Spleen (tissue), 11 donors: ENCODE results near the gene FMN2. TPM values are rescaled to one million over a fixed set of nuclear protein-coding genes. Genes with fewer than 3 reads are reported as not detected.

ENCODE experiments used
- DNase-seq: peaks from one replicate; pipeline ENCODE4 v3.0.0-alpha.2; 2020
- H3K27ac ChIP-seq, 8 donors: fragments of 200-600 bp; sonication (generic) in 7 of 8; 1 replicate in 4 of 8; 2 replicates in 4 of 8; pipeline versions ENCODE4 v1.5.0 to v1.8.0; 2016 to 2021; ENCODE audit warnings: inconsistent platforms in 4 of 8, mild to moderate bottlenecking in 4 of 8, moderate library complexity in 1 of 8
- H3K27me3 ChIP-seq, 7 donors: fragments of 200-600 bp; sonication (generic) in 6 of 7; replicated peaks in 1 of 7; 1 replicate in 4 of 7; 2 replicates in 3 of 7; pipeline versions ENCODE4 v1.5.0 to v1.8.0; 2016 to 2021; ENCODE audit warnings: inconsistent platforms in 3 of 7, mild to moderate bottlenecking in 1 of 7
- H3K36me3 ChIP-seq, 6 donors: fragments of 200-600 bp; sonication (generic) in 5 of 6; 1 replicate in 4 of 6; 2 replicates in 2 of 6; pipeline versions ENCODE4 v1.5.0 to v1.8.0; 2016 to 2021; ENCODE audit warnings: inconsistent platforms in 2 of 6
- H3K4me1 ChIP-seq, 6 donors: fragments of 200-600 bp; sonication (generic) in 5 of 6; 1 replicate in 3 of 6; 2 replicates in 3 of 6; pipeline versions ENCODE4 v1.5.0 to v1.8.0; 2016 to 2021; ENCODE audit warnings: inconsistent platforms in 3 of 6
- H3K4me3 ChIP-seq, 8 donors: fragments of 200-600 bp; sonication (generic) in 7 of 8; 1 replicate in 4 of 8; 2 replicates in 4 of 8; pipeline versions ENCODE4 v1.5.0 to v1.8.0; 2016 to 2021; ENCODE audit warnings: inconsistent platforms in 4 of 8, mild to moderate bottlenecking in 4 of 8, moderate library complexity in 2 of 8
- H3K9me3 ChIP-seq, 8 donors: fragments of 200-600 bp; sonication (generic) in 7 of 8; 1 replicate in 4 of 8; 2 replicates in 4 of 8; pipeline versions ENCODE4 v1.5.0 to v1.8.0; 2016 to 2021; ENCODE audit warnings: inconsistent platforms in 4 of 8
- CTCF ChIP-seq, 11 experiments: fragments of 200-600 bp in 7 of 11; fragments of 450-650 bp in 4 of 11; sonication (generic) in 4 of 11; IDR thresholded peaks in 8 of 11; conservative IDR thresholded peaks in 3 of 11; 1 replicate in 7 of 11; 2 replicates in 4 of 11; pipeline versions ENCODE4 v1.4.0 to v1.8.0; 2016 to 2021; ENCODE audit warnings: antibody characterized with exemption in 11 of 11, inconsistent platforms in 4 of 11, mild to moderate bottlenecking in 1 of 11
- POLR2A ChIP-seq, 3 donors: fragments of 450-650 bp; IDR thresholded peaks; one replicate each; pipeline ENCODE4 v1.5.1; 2017; ENCODE audit warnings: antibody characterized with exemption in 3 of 3, mild to moderate bottlenecking in 1 of 3
- POLR2AphosphoS5 ChIP-seq, 3 donors: sonication (generic); formaldehyde crosslinking; IDR thresholded peaks; one replicate each; pipeline ENCODE4 v1.5.1; 2017; ENCODE audit warnings: antibody characterized with exemption in 3 of 3
- WGBS, 5 donors: extraction: QIAGEN DNeasy Blood & Tissue Kit in 3 of 5; methylation state at CpG; one replicate each; pipeline versions ENCODE4 v1.1.5 to v1.1.7; 2013 to 2018; 5-methylcytosine and 5-hydroxymethylcytosine counted together
- intact Hi-C: fragments of 100-400 bp; cut with DNase I; formaldehyde crosslinking; loops from one replicate; pipeline ENCODE4 v1.15.0; 2023; ENCODE audit warnings: low total_unique reads
- polyA plus RNA-seq, 3 donors: library from polyadenylated mRNA; stranded (reverse); fragments of 200-250 nt; gene quantifications; one replicate each; pipeline ENCODE4 v1.2.1, GENCODE V29; 2013
- total RNA-seq, 7 donors: library from RNA; depleted of rRNA in 3 of 7; stranded (reverse); fragments of >200 nt in 3 of 7; fragmentation: NEBNext Ultra II Directional in 4 of 7; extraction: Animal tissue kit (Norgen Biotek cat#: 25700) in 4 of 7; gene quantifications; one replicate each; pipeline versions ENCODE4 v1.1.0 to v1.2.1, GENCODE V29; 2016 to 2021
- donor health status: healthy with polysubstance abuse.
- donor health status: DM: no; HTN: no; CAD: no; lungs with moderate emphysema.
- donor health status: DM: no; HTN: no; CAD: no.
- donor health status: Bipolar disorder and iron deficiency.
- donor health status: healthy.
- donor health status: DM: no; HTN: no; CAD: no.
- donor health status: DM: yes; HTN: yes; CAD: no.

FMN2 gene
- total and polyA plus RNA-seq, 10 donors: 0.04 to 0.24 (median 0.12) TPM; not detected in 6

- no peak overlapping the region for H3K27ac ChIP-seq
- intact Hi-C loops: no loop called here
- TF ChIP-seq POLR2A (IDR thresholded peaks at IDR 0.05) (no peak), POLR2AphosphoS5 (IDR thresholded peaks at IDR 0.05) (no peak), CTCF (IDR thresholded peaks at IDR 0.05 in 8 of 11, conservative IDR thresholded peaks at IDR 0.05 in 3 of 11) (no peak)
- no peaks in the 10 kb centered on the region for H3K27me3 ChIP-seq
- H3K9me3 ChIP-seq: no peaks in the 10 kb centered on the region
- no peaks in the 10 kb centered on the region for H3K4me1 ChIP-seq
- DNase-seq: no peak
- no peak overlapping the region for H3K4me3 ChIP-seq
- H3K36me3 ChIP-seq: no peaks in the 10 kb centered on the region
Measured at GRCh38 chr1:240511789-240512188, 420.1 kb downstream of the FMN2 start.

GRCh38 chr1:240515505-240515904, 423.8 kb downstream of the FMN2 start:
- no peak for DNase-seq
- no peak for TF ChIP-seq POLR2AphosphoS5 (IDR thresholded peaks at IDR 0.05)
- TF ChIP-seq CTCF (IDR thresholded peaks at IDR 0.05 in 8 of 11, conservative IDR thresholded peaks at IDR 0.05 in 3 of 11): no peak
- no peak for TF ChIP-seq POLR2A (IDR thresholded peaks at IDR 0.05)
- Histone ChIP-seq H3K27ac (no peak overlapping the region), H3K36me3 (no peaks in the 10 kb centered on the region), H3K4me3 (no peak overlapping the region), H3K27me3 (no peaks in the 10 kb centered on the region), H3K9me3 (no peaks in the 10 kb centered on the region), H3K4me1 (no peaks in the 10 kb centered on the region)
- intact Hi-C loops: no loop called here
- 15 to 25% (median 18%) methylated on average over 1 of the region's 1 CpG for WGBS, 5 donors

GRCh38 chr1:240516069-240516468, 424.4 kb downstream of the FMN2 start:
- Histone ChIP-seq H3K27ac (no peak overlapping the region), H3K36me3 (no peaks in the 10 kb centered on the region), H3K9me3 (no peaks in the 10 kb centered on the region), H3K4me1 (no peaks in the 10 kb centered on the region), H3K4me3 (no peak overlapping the region), H3K27me3 (no peaks in the 10 kb centered on the region)
- intact Hi-C loops: no loop called here
- 94 to 98% (median 95%) methylated on average over 2 of the region's 2 CpGs for WGBS, 5 donors
- no peak for DNase-seq
- TF ChIP-seq CTCF (IDR thresholded peaks at IDR 0.05 in 8 of 11, conservative IDR thresholded peaks at IDR 0.05 in 3 of 11) (no peak), POLR2AphosphoS5 (IDR thresholded peaks at IDR 0.05) (no peak), POLR2A (IDR thresholded peaks at IDR 0.05) (no peak)

- H3K36me3 ChIP-seq: no peaks in the 10 kb centered on the region
- intact Hi-C loops: no loop called here
- no peaks in the 10 kb centered on the region for H3K4me1 ChIP-seq
- WGBS, 5 donors: 84 to 88% (median 85%) methylated on average over 4 of the region's 4 CpGs
- no peak for DNase-seq
- H3K9me3 ChIP-seq: no peaks in the 10 kb centered on the region
- TF ChIP-seq POLR2AphosphoS5 (IDR thresholded peaks at IDR 0.05) (no peak), POLR2A (IDR thresholded peaks at IDR 0.05) (no peak), CTCF (IDR thresholded peaks at IDR 0.05 in 8 of 11, conservative IDR thresholded peaks at IDR 0.05 in 3 of 11) (no peak)
- no peaks in the 10 kb centered on the region for H3K27me3 ChIP-seq
- no peak overlapping the region for H3K27ac ChIP-seq
- no peak overlapping the region for H3K4me3 ChIP-seq
Measured at GRCh38 chr1:240517891-240518290, 426.2 kb downstream of the FMN2 start.
